ENCODE results near the gene S100A10. TPM values are rescaled to one million over a fixed set of nuclear protein-coding genes. Genes with fewer than 3 reads are reported as not detected.

Gene S100A10
- total RNA-seq, 2 experiments from 2014 or later, result 540 to 571 TPM

GRCh38 chr1:151958959-151959358, 34.7 kb downstream of the S100A10 start:
- H3K36me3 Mint-ChIP-seq (ENCODE audit: low read depth), result no peaks in the 10 kb centered on the region
- ChIA-PET CTCF (interaction anchor here (1.1 kb wide), 1 partner anchor 9 kb away, joined by 10 read pairs; no protein-coding TSS in a partner anchor), POLR2A (no interaction called here)

GRCh38 chr1:151956957-151957497, 36.6 kb downstream of the S100A10 start:
- Mint-ChIP-seq H3K36me3 (ENCODE audit: low read depth) (no peaks in the 10 kb centered on the region), H3K27me3 (ENCODE audit: low read depth) (peaks cover 11% of the 10 kb centered on the region), H3K4me3 (no peak overlapping the region), H3K9me3 (ENCODE audit: insufficient read depth) (no peaks in the 10 kb centered on the region), H3K27ac (no peak overlapping the region), H3K4me1 (ENCODE audit: low read depth) (peaks cover 5% of the 10 kb centered on the region)
- CTCF ChIA-PET, result interaction anchor here (1.7 kb wide), 1 partner anchor 11 kb away, joined by 8 read pairs; no protein-coding TSS in a partner anchor
- POLR2A ChIA-PET, result no interaction called here
- ATAC-seq (no peak), DNase-seq (no peak)

More at GRCh38 chr1:151958959-151959358, 34.7 kb downstream of the S100A10 start:
- ATAC-seq (no peak), DNase-seq (no peak)
- Mint-ChIP-seq H3K4me1 (ENCODE audit: low read depth) (peaks cover 5% of the 10 kb centered on the region), H3K27me3 (ENCODE audit: low read depth) (peaks cover 9% of the 10 kb centered on the region), H3K27ac (no peak overlapping the region), H3K9me3 (ENCODE audit: insufficient read depth) (no peaks in the 10 kb centered on the region), H3K4me3 (no peak overlapping the region)

GRCh38 chr1:151953409-151954094, 40.1 kb downstream of the S100A10 start:
- Mint-ChIP-seq H3K4me1 (ENCODE audit: low read depth) (no peaks in the 10 kb centered on the region), H3K27ac (no peak overlapping the region), H3K36me3 (ENCODE audit: low read depth) (no peaks in the 10 kb centered on the region), H3K9me3 (ENCODE audit: insufficient read depth) (no peaks in the 10 kb centered on the region), H3K4me3 (no peak overlapping the region), H3K27me3 (ENCODE audit: low read depth) (peaks cover 14% of the 10 kb centered on the region)
- ChIA-PET POLR2A (no interaction called here), CTCF (interaction anchor here (1.2 to 3.1 kb wide), 3 partner anchors 15 to 49 kb away, joined by 3 to 21 read pairs (median 4); no protein-coding TSS in a partner anchor)
- DNase-seq (no peak), ATAC-seq (no peak)

GRCh38 chr1:151952811-151953210, 40.8 kb downstream of the S100A10 start:
- Mint-ChIP-seq H3K27ac (no peak overlapping the region), H3K4me1 (ENCODE audit: low read depth) (no peaks in the 10 kb centered on the region), H3K27me3 (ENCODE audit: low read depth) (peaks cover 14% of the 10 kb centered on the region), H3K9me3 (ENCODE audit: insufficient read depth) (no peaks in the 10 kb centered on the region), H3K36me3 (ENCODE audit: low read depth) (no peaks in the 10 kb centered on the region), H3K4me3 (no peak overlapping the region)
- DNase-seq, result no peak
- ChIA-PET POLR2A (no interaction called here), CTCF (interaction anchor here (0.6 to 3.1 kb wide), 6 partner anchors 15 to 179 kb away, joined by 3 to 21 read pairs (median 3); no protein-coding TSS in a partner anchor)
- no peak for ATAC-seq

- no peak overlapping the region for H3K4me3 Mint-ChIP-seq
- POLR2A ChIA-PET, result interaction anchor here (0.8 kb wide), 1 partner anchor 41 kb away, joined by 3 read pairs; the partner anchor contains the start of gene THEM4
These were observed 44.1 kb downstream of the S100A10 start for GRCh38 chr1:151949371-151950193.

GRCh38 chr1:151948506-151948905, 45.2 kb downstream of the S100A10 start:
- Mint-ChIP-seq H3K4me1 (ENCODE audit: low read depth) (peaks cover 24% of the 10 kb centered on the region), H3K9me3 (ENCODE audit: insufficient read depth) (no peaks in the 10 kb centered on the region), H3K27ac (no peak overlapping the region), H3K27me3 (ENCODE audit: low read depth) (peaks cover 15% of the 10 kb centered on the region), H3K4me3 (no peak overlapping the region), H3K36me3 (ENCODE audit: low read depth) (no peaks in the 10 kb centered on the region)
- ChIA-PET CTCF (interaction anchor here (2.4 to 3.4 kb wide), 3 partner anchors 14 to 53 kb away, joined by 11 to 16 read pairs (median 13); no protein-coding TSS in a partner anchor), POLR2A (no interaction called here)
- ATAC-seq, result no peak
- no peak for DNase-seq

More at GRCh38 chr1:151949371-151950193, 44.1 kb downstream of the S100A10 start:
- H3K9me3 Mint-ChIP-seq (ENCODE audit: insufficient read depth), result no peaks in the 10 kb centered on the region
- no peak for DNase-seq
- H3K27ac Mint-ChIP-seq, result no peak overlapping the region
- peaks cover 24% of the 10 kb centered on the region for H3K4me1 Mint-ChIP-seq (ENCODE audit: low read depth)
- peaks cover 11% of the 10 kb centered on the region for H3K27me3 Mint-ChIP-seq (ENCODE audit: low read depth)
- H3K36me3 Mint-ChIP-seq (ENCODE audit: low read depth), result no peaks in the 10 kb centered on the region
- CTCF ChIA-PET, result interaction anchor here (0.6 to 3.4 kb wide), 7 partner anchors 15 to 115 kb away, joined by 3 to 16 read pairs (median 3); no protein-coding TSS in a partner anchor
- ATAC-seq, result no peak

- DNase-seq, result no peak
- POLR2A ChIA-PET, result interaction anchor here (1.0 to 1.5 kb wide), 2 partner anchors 38 to 42 kb away, joined by 3 read pairs; partner anchors contain the start of gene THEM4
- peak overlapping the region; percentile 0 for H3K27ac Mint-ChIP-seq
- peaks cover 12% of the 10 kb centered on the region for H3K27me3 Mint-ChIP-seq (ENCODE audit: low read depth)
- CTCF ChIA-PET, result interaction anchor here (0.9 to 3.9 kb wide), 4 partner anchors 12 to 88 kb away, joined by 3 to 27 read pairs (median 11); no protein-coding TSS in a partner anchor
- no peak for ATAC-seq
- H3K4me1 Mint-ChIP-seq (ENCODE audit: low read depth), result peaks cover 29% of the 10 kb centered on the region
- H3K9me3 Mint-ChIP-seq (ENCODE audit: insufficient read depth), result no peaks in the 10 kb centered on the region
- no peak overlapping the region for H3K4me3 Mint-ChIP-seq
- H3K36me3 Mint-ChIP-seq (ENCODE audit: low read depth), result no peaks in the 10 kb centered on the region
These were observed 46.5 kb downstream of the S100A10 start for GRCh38 chr1:151947140-151947539.

GRCh38 chr1:151945725-151946722, 47.6 kb downstream of the S100A10 start:
- peak; percentile 81 for ATAC-seq
- Mint-ChIP-seq H3K4me3 (peak overlapping the region; percentile 40), H3K36me3 (ENCODE audit: low read depth) (no peaks in the 10 kb centered on the region), H3K27ac (peak overlapping the region; percentile 73), H3K9me3 (ENCODE audit: insufficient read depth) (no peaks in the 10 kb centered on the region), H3K4me1 (ENCODE audit: low read depth) (peaks cover 29% of the 10 kb centered on the region), H3K27me3 (ENCODE audit: low read depth) (peaks cover 7% of the 10 kb centered on the region)
- POLR2A ChIA-PET, result interaction anchor here (1.0 to 1.5 kb wide), 4 partner anchors 37 to 89 kb away, joined by 3 read pairs; partner anchors contain the start of gene THEM4
- CTCF ChIA-PET, result interaction anchor here (0.8 to 3.9 kb wide), 8 partner anchors 11 to 89 kb away, joined by 3 to 27 read pairs (median 4); no protein-coding TSS in a partner anchor
- peak; percentile 82 for DNase-seq

- CTCF ChIA-PET, result interaction anchor here (0.8 to 3.9 kb wide), 9 partner anchors 10 to 57 kb away, joined by 3 to 27 read pairs (median 4); no protein-coding TSS in a partner anchor
- no peak for ATAC-seq
- H3K27me3 Mint-ChIP-seq (ENCODE audit: low read depth), result peaks cover 6% of the 10 kb centered on the region
- H3K36me3 Mint-ChIP-seq (ENCODE audit: low read depth), result no peaks in the 10 kb centered on the region
- H3K27ac Mint-ChIP-seq, result peak overlapping the region; percentile 73
- H3K4me1 Mint-ChIP-seq (ENCODE audit: low read depth), result peaks cover 29% of the 10 kb centered on the region
- POLR2A ChIA-PET, result interaction anchor here (1.4 kb wide), 1 partner anchor 90 kb away, joined by 3 read pairs; no protein-coding TSS in a partner anchor
- H3K9me3 Mint-ChIP-seq (ENCODE audit: insufficient read depth), result no peaks in the 10 kb centered on the region
- DNase-seq, result no peak
- H3K4me3 Mint-ChIP-seq, result no peak overlapping the region
These were observed 48.6 kb downstream of the S100A10 start for GRCh38 chr1:151944857-151945575.

Data from activated CD8-positive, alpha-beta T cell treated with anti-CD3 and anti-CD28 coated beads, Interleukin-2, amount 10 ng/mL, durations not matched to agents 7 days and 5 days (primary cell).